GM21390 (cell line): Measurements from ENCODE around the gene CASP6.
A peak's percentile ranks its signal among the peaks of the same experiment; 100 is the strongest.

Experiments
- ATAC-seq: cut with Tn5 transposase; IDR thresholded peaks from one replicate; pipeline ENCODE4 v1.9.1; 2021; ENCODE audit not compliant: unreplicated experiment

The CASP6 gene

GRCh38 chr4:109672169-109672930 lies 30.9 kb downstream of the CASP6 start:
- ATAC-seq: no peak

GRCh38 chr4:109671350-109671749 lies 31.9 kb downstream of the CASP6 start:
- ATAC-seq: no peak

- no peak for ATAC-seq
Measured at GRCh38 chr4:109665783-109666485, 37.3 kb downstream of the CASP6 start.

GRCh38 chr4:109662771-109663170 lies 40.5 kb downstream of the CASP6 start:
- no peak for ATAC-seq

- ATAC-seq: no peak
Measured at GRCh38 chr4:109662116-109662515, 41.1 kb downstream of the CASP6 start.

GRCh38 chr4:109658871-109659410 lies 44.3 kb downstream of the CASP6 start:
- ATAC-seq: no peak

GRCh38 chr4:109657854-109658418 lies 45.3 kb downstream of the CASP6 start:
- ATAC-seq: no peak

- ATAC-seq: no peak
Measured at GRCh38 chr4:109655396-109655795, 47.8 kb downstream of the CASP6 start.

GRCh38 chr4:109649872-109650271 lies 53.4 kb downstream of the CASP6 start:
- peak; percentile 75 for ATAC-seq

GRCh38 chr4:109648997-109649575 lies 54.2 kb downstream of the CASP6 start:
- ATAC-seq: no peak

- ATAC-seq: peak; percentile 68
Measured at GRCh38 chr4:109648266-109648996, 54.8 kb downstream of the CASP6 start.

GRCh38 chr4:109645874-109646710 lies 57.2 kb downstream of the CASP6 start:
- no peak for ATAC-seq

- ATAC-seq: no peak
Measured at GRCh38 chr4:109640644-109641043, 62.6 kb downstream of the CASP6 start.
